ENCODE results near the gene DLG3.

The DLG3 gene

DNA sequence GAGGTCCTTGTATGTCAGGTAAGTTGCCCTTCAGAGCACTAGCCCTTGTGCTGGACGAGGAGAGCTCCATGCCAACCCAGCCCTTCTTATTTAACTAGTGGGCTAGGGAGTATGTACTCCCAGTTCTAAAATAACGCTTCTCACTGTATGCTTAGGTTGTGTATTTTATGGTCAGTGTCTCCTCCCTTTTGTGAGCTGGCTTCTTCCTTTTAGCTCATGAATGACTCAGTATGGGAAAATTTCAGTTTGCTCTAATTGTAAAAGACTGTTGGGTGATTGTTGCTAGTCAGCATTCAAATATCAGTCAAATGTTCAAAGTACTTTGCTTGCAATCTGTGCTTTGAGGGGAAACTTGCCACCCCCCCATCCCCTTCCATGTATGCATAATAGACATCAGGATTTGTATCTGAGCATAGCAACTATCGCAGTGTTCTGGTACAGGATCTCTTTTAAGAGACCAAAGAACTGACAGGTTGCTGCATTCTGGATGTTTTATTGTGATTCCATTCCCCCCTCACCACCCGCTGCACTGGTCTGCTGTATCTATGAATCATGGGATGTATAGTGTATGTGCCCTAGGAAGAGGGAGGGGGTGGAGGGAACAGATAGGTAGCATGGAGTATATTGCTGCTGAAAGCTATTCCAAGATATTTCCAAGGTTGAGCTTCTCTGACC is 34.7 kb downstream of the DLG3 start:
- TF ChIP-seq CTCF (IDR thresholded peaks at IDR 0.05; ENCODE audit: low read depth, low read length, poor library complexity, severe bottlenecking) (no peak), EZH2phosphoT487 (IDR thresholded peaks at IDR 0.05; ENCODE audit: borderline replicate concordance, low read length) (no peak)
- no peaks in the 10 kb centered on the region for H4K20me1 ChIP-seq (ENCODE audit: control insufficient read depth, insufficient read depth, low read depth, low read length)
- no peak overlapping the region for H3K27ac ChIP-seq (ENCODE audit: low read depth, low read length)
- no peaks in the 10 kb centered on the region for H3K36me3 ChIP-seq (ENCODE audit: control insufficient read depth, low read length)
- H3K9me2 ChIP-seq (replicated peaks; ENCODE audit: control insufficient read depth, low read length): no peaks in the 10 kb centered on the region
- H3F3A ChIP-seq (ENCODE audit: control insufficient read depth, insufficient read depth): no peaks in the 10 kb centered on the region
- H3K4me3 ChIP-seq (ENCODE audit: low read length): no peak overlapping the region
- no peak overlapping the region for H3K4me2 ChIP-seq (ENCODE audit: low read length)
- no peaks in the 10 kb centered on the region for H3K27me3 ChIP-seq (ENCODE audit: control insufficient read depth, low read length)
- H3K79me2 ChIP-seq (ENCODE audit: control insufficient read depth, low read length): no peaks in the 10 kb centered on the region
- peaks cover 4% of the 10 kb centered on the region for H3K4me1 ChIP-seq (ENCODE audit: control insufficient read depth, low read length)
- no peaks in the 10 kb centered on the region for H3K9me3 ChIP-seq (ENCODE audit: control insufficient read depth, insufficient read depth, low read length)

GRCh38 chrX:70479922-70480659 is 35.5 kb downstream of the DLG3 start:
- Histone ChIP-seq H3K4me3 (ENCODE audit: low read length) (no peak overlapping the region), H3K27me3 (ENCODE audit: control insufficient read depth, low read length) (no peaks in the 10 kb centered on the region), H3K9me3 (ENCODE audit: control insufficient read depth, insufficient read depth, low read length) (no peaks in the 10 kb centered on the region), H3K4me1 (ENCODE audit: control insufficient read depth, low read length) (no peaks in the 10 kb centered on the region), H3K9me2 (replicated peaks; ENCODE audit: control insufficient read depth, low read length) (no peaks in the 10 kb centered on the region), H3K36me3 (ENCODE audit: control insufficient read depth, low read length) (no peaks in the 10 kb centered on the region; the same call in 1 of the 2 replicates), H3K27ac (ENCODE audit: low read depth, low read length) (no peak overlapping the region), H3K4me2 (ENCODE audit: low read length) (no peak overlapping the region), H3K79me2 (ENCODE audit: control insufficient read depth, low read length) (no peaks in the 10 kb centered on the region), H3F3A (ENCODE audit: control insufficient read depth, insufficient read depth) (no peaks in the 10 kb centered on the region), H4K20me1 (ENCODE audit: control insufficient read depth, insufficient read depth, low read depth, low read length) (no peaks in the 10 kb centered on the region)
- no peak for TF ChIP-seq EZH2phosphoT487 (IDR thresholded peaks at IDR 0.05; ENCODE audit: borderline replicate concordance, low read length)
- no peak for TF ChIP-seq CTCF (IDR thresholded peaks at IDR 0.05; ENCODE audit: low read depth, low read length, poor library complexity, severe bottlenecking)

- Histone ChIP-seq H3K27me3 (ENCODE audit: control insufficient read depth, low read length) (no peaks in the 10 kb centered on the region), H3K9me2 (replicated peaks; ENCODE audit: control insufficient read depth, low read length) (no peaks in the 10 kb centered on the region), H3K9me3 (ENCODE audit: control insufficient read depth, insufficient read depth, low read length) (no peaks in the 10 kb centered on the region), H3F3A (ENCODE audit: control insufficient read depth, insufficient read depth) (no peaks in the 10 kb centered on the region), H3K4me1 (ENCODE audit: control insufficient read depth, low read length) (no peaks in the 10 kb centered on the region), H4K20me1 (ENCODE audit: control insufficient read depth, insufficient read depth, low read depth, low read length) (no peaks in the 10 kb centered on the region), H3K36me3 (ENCODE audit: control insufficient read depth, low read length) (no peaks in the 10 kb centered on the region; the same call in 1 of the 2 replicates), H3K4me2 (ENCODE audit: low read length) (no peak overlapping the region), H3K27ac (ENCODE audit: low read depth, low read length) (no peak overlapping the region), H3K79me2 (ENCODE audit: control insufficient read depth, low read length) (no peaks in the 10 kb centered on the region), H3K4me3 (ENCODE audit: low read length) (no peak overlapping the region)
- TF ChIP-seq CTCF (IDR thresholded peaks at IDR 0.05; ENCODE audit: low read depth, low read length, poor library complexity, severe bottlenecking) (no peak), EZH2phosphoT487 (IDR thresholded peaks at IDR 0.05; ENCODE audit: borderline replicate concordance, low read length) (no peak)
These were observed 36.0 kb downstream of the DLG3 start for GRCh38 chrX:70480660-70481018.
